ENCODE measurements around the gene PSMB10.
A peak's percentile ranks its signal among the peaks of the same experiment; 100 is the strongest.
"Not testable (repeated sequence)": the region's sequence is repeated elsewhere in the genome, so short reads cannot be mapped to it uniquely, and the experiment has no call there.

The PSMB10 gene

DNA sequence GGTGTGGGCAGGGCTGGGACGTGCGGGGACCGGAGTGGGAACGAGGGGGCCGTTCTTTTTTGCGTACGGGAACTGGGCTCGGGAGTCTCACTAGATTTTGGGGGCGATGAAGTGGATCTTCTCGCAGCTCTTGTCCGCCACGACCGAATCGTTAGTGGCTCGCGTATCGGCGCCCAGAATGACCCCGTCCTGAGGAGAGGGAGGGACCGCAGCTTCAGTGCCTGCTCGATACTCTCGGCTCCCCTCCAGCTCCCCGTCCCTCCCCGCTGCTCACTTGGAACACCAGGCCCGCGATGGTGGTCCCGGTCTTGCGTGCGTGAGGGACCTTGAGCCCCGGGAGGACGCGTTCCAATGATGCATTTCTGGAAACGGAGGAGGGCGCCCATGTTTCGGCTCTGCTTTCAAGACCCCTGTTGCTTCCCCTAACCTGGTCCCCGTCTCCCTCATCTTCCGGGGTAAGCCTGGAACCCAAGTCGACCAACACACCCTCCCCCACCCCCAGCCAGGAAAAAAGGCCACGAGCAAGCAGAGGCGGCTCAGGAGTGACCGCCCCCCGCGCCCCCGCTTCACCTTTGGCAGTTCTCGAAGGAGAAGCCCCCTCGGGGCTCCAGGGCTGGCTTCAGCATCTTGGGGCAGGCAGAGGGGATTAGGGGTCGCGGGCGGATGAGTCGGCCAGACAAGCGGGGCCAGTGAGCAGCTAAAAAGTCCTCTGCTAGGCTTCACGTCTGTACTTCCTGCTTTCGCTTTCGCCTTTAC, at the start of gene PSMB10:
PSMB10 (minus strand) TSS at position 727 of the 756 bp plus-strand sequence; CDS start at position 626, 101 bp downstream.
- Histone ChIP-seq H3K9me3 (ENCODE audit: control insufficient read depth, low read length) (no peaks in the 10 kb centered on the region), H3K4me3 (ENCODE audit: low read length) (peak within 1 kb of the TSS; percentile 91), H3K27me3 (ENCODE audit: control insufficient read depth, insufficient read depth, low read length) (no peaks in the 10 kb centered on the region), H3K36me3 (ENCODE audit: control insufficient read depth, insufficient read depth, low read length) (no peaks in the 10 kb centered on the region), H3K9ac (ENCODE audit: low read length) (peak within 1 kb of the TSS; percentile 93), H3K4me1 (ENCODE audit: control insufficient read depth, insufficient read depth, low read length) (peaks cover 31% of the 10 kb centered on the region)

GRCh38 chr16:67982011-67982696, 45.5 kb upstream of the PSMB10 start:
- H3K36me3 ChIP-seq (ENCODE audit: control insufficient read depth, insufficient read depth, low read length) = no peaks in the 10 kb centered on the region
- no peak overlapping the region for H3K4me3 ChIP-seq (ENCODE audit: low read length)
- H3K9ac ChIP-seq (ENCODE audit: low read length) = no peak overlapping the region
- no peaks in the 10 kb centered on the region for H3K4me1 ChIP-seq (ENCODE audit: control insufficient read depth, insufficient read depth, low read length)
- no peaks in the 10 kb centered on the region for H3K9me3 ChIP-seq (ENCODE audit: control insufficient read depth, low read length)
- H3K27me3 ChIP-seq (ENCODE audit: control insufficient read depth, insufficient read depth, low read length) = peaks cover 14% of the 10 kb centered on the region

DNA sequence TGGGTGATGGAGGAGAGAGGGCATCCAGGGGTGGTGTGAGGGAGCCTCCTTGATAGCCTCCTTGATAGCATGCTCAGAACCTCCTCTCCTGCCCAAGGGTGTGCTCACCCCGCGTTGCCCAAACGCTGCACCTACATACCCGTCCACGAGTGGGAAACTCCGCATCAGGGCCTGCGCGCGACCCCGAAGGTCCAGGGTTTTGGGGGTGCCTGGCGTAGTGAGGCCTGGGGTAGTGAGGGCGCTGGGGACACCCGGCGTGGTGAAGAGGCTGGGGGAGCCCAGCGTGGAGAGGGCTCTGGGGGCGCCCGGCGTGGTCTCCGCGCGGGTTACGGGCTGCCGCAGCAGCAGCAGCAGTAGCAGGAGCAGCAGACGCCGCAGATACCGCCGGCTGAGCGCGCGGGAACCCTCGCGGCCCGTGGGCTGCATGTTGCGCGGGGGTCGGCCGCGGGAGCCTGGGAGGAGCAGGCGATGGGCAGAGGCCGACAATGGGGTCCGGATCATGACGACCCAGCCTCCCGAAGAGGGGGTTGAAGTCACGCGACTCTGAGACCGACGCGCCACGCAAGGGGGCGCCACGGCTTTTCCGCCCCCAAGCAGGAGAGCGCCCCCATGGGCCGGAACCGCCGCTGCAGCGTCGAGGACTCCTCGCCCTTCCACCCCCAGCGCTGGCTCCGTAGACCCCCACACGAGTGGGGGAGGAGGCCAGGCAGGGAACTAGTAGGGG, 43.5 kb upstream of the PSMB10 start, which contains the start of gene DPEP3:
DPEP3 (minus strand) TSS at position 545 of the 724 bp plus-strand sequence; CDS start at position 426, 119 bp downstream.
- Histone ChIP-seq H3K9ac (ENCODE audit: low read length) (no peak within 1 kb of the TSS), H3K4me3 (ENCODE audit: low read length) (no peak within 1 kb of the TSS), H3K9me3 (ENCODE audit: control insufficient read depth, low read length) (no peaks in the 10 kb centered on the region), H3K27me3 (ENCODE audit: control insufficient read depth, insufficient read depth, low read length) (peaks cover 22% of the 10 kb centered on the region), H3K36me3 (ENCODE audit: control insufficient read depth, insufficient read depth, low read length) (no peaks in the 10 kb centered on the region), H3K4me1 (ENCODE audit: control insufficient read depth, insufficient read depth, low read length) (no peaks in the 10 kb centered on the region)

- no peak overlapping the region for H3K9ac ChIP-seq (ENCODE audit: low read length)
- peaks cover 22% of the 10 kb centered on the region for H3K27me3 ChIP-seq (ENCODE audit: control insufficient read depth, insufficient read depth, low read length)
- H3K4me1 ChIP-seq (ENCODE audit: control insufficient read depth, insufficient read depth, low read length) = no peaks in the 10 kb centered on the region
- no peaks in the 10 kb centered on the region for H3K9me3 ChIP-seq (ENCODE audit: control insufficient read depth, low read length)
- no peak overlapping the region for H3K4me3 ChIP-seq (ENCODE audit: low read length)
- no peaks in the 10 kb centered on the region for H3K36me3 ChIP-seq (ENCODE audit: control insufficient read depth, insufficient read depth, low read length)
Measured at GRCh38 chr16:67977469-67978227, 41.0 kb upstream of the PSMB10 start.

GRCh38 chr16:67977005-67977404, 40.4 kb upstream of the PSMB10 start:
- no peaks in the 10 kb centered on the region for H3K36me3 ChIP-seq (ENCODE audit: control insufficient read depth, insufficient read depth, low read length)
- H3K4me3 ChIP-seq (ENCODE audit: low read length) = no peak overlapping the region
- peaks cover 22% of the 10 kb centered on the region for H3K27me3 ChIP-seq (ENCODE audit: control insufficient read depth, insufficient read depth, low read length)
- no peak overlapping the region for H3K9ac ChIP-seq (ENCODE audit: low read length)
- H3K9me3 ChIP-seq (ENCODE audit: control insufficient read depth, low read length) = no peaks in the 10 kb centered on the region
- H3K4me1 ChIP-seq (ENCODE audit: control insufficient read depth, insufficient read depth, low read length) = no peaks in the 10 kb centered on the region

DNA sequence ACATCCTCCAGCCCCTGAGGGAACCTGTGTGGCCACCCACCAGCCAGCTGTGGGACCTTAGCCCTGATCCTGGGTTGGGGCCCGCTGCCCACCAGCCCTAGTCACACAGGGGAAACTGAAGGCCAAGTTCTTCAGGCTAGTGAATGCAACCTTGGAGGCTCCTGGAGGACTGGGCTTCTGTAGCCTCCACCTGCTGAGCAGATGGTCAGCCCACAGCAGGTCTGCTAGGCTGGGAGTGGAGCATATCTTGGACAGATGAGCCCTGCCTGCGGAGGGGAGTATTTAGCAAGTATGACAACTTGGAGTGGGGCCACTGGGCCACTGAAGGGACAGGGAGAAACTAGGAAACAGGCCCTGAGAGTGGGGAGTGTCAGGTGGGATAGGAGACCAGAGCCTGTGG, 39.6 kb upstream of the PSMB10 start:
- no peaks in the 10 kb centered on the region for H3K36me3 ChIP-seq (ENCODE audit: control insufficient read depth, insufficient read depth, low read length)
- no peaks in the 10 kb centered on the region for H3K9me3 ChIP-seq (ENCODE audit: control insufficient read depth, low read length)
- H3K9ac ChIP-seq (ENCODE audit: low read length) = no peak overlapping the region
- H3K27me3 ChIP-seq (ENCODE audit: control insufficient read depth, insufficient read depth, low read length) = peaks cover 22% of the 10 kb centered on the region
- H3K4me3 ChIP-seq (ENCODE audit: low read length) = no peak overlapping the region
- H3K4me1 ChIP-seq (ENCODE audit: control insufficient read depth, insufficient read depth, low read length) = no peaks in the 10 kb centered on the region

- H3K9me3 ChIP-seq (ENCODE audit: control insufficient read depth, low read length) = no peaks in the 10 kb centered on the region
- H3K36me3 ChIP-seq (ENCODE audit: control insufficient read depth, insufficient read depth, low read length) = no peaks in the 10 kb centered on the region
- no peak overlapping the region for H3K4me3 ChIP-seq (ENCODE audit: low read length)
- H3K9ac ChIP-seq (ENCODE audit: low read length) = no peak overlapping the region
- peaks cover 22% of the 10 kb centered on the region for H3K27me3 ChIP-seq (ENCODE audit: control insufficient read depth, insufficient read depth, low read length)
- no peaks in the 10 kb centered on the region for H3K4me1 ChIP-seq (ENCODE audit: control insufficient read depth, insufficient read depth, low read length)
Measured at GRCh38 chr16:67975321-67976105, 38.9 kb upstream of the PSMB10 start.

- H3K4me1 ChIP-seq (ENCODE audit: control insufficient read depth, insufficient read depth, low read length); H3K4me3 ChIP-seq (ENCODE audit: low read length); H3K9ac ChIP-seq (ENCODE audit: low read length); H3K36me3 ChIP-seq (ENCODE audit: control insufficient read depth, insufficient read depth, low read length); H3K9me3 ChIP-seq (ENCODE audit: control insufficient read depth, low read length): not testable (repeated sequence)
- H3K27me3 ChIP-seq (ENCODE audit: control insufficient read depth, insufficient read depth, low read length) = peaks cover 17% of the 10 kb centered on the region
Measured at GRCh38 chr16:67972285-67972684, 35.6 kb upstream of the PSMB10 start.

DNA sequence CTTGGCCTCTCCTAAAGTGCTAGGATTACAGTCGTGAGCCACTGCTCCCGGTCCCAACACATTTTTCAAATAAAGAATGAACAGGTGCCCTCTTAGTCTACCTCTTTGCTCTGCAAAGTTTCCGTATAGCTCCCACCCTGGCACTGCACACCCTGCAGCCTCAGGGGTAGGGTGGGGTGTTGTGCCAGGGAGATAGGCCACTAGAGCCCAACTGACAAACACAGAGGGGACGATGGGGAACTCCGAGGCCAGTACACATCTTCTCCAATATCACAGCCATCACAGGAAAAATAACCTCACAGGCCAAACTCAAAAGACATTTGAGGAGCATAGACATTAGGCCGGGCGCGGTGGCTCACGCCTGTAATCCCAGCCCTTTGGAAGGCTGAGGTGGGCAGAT, 34.5 kb upstream of the PSMB10 start:
- H3K9me3 ChIP-seq (ENCODE audit: control insufficient read depth, low read length) = no peaks in the 10 kb centered on the region
- peaks cover 9% of the 10 kb centered on the region for H3K27me3 ChIP-seq (ENCODE audit: control insufficient read depth, insufficient read depth, low read length)
- H3K4me1 ChIP-seq (ENCODE audit: control insufficient read depth, insufficient read depth, low read length) = peaks cover 15% of the 10 kb centered on the region
- H3K9ac ChIP-seq (ENCODE audit: low read length) = no peak overlapping the region
- H3K4me3 ChIP-seq (ENCODE audit: low read length) = no peak overlapping the region
- no peaks in the 10 kb centered on the region for H3K36me3 ChIP-seq (ENCODE audit: control insufficient read depth, insufficient read depth, low read length)

- H3K4me3 ChIP-seq (ENCODE audit: low read length) = no peak overlapping the region
Measured at GRCh38 chr16:67969254-67970039, 32.8 kb upstream of the PSMB10 start.

More at GRCh38 chr16:67969254-67970039, 32.8 kb upstream of the PSMB10 start:
- Histone ChIP-seq H3K4me1 (ENCODE audit: control insufficient read depth, insufficient read depth, low read length) (peaks cover 20% of the 10 kb centered on the region), H3K9me3 (ENCODE audit: control insufficient read depth, low read length) (no peaks in the 10 kb centered on the region), H3K9ac (ENCODE audit: low read length) (peak overlapping the region; percentile 59), H3K27me3 (ENCODE audit: control insufficient read depth, insufficient read depth, low read length) (peaks cover 8% of the 10 kb centered on the region), H3K36me3 (ENCODE audit: control insufficient read depth, insufficient read depth, low read length) (no peaks in the 10 kb centered on the region)

All from mucosa of stomach (tissue), 1 donor.